Fibroblast of villous mesenchyme (primary cell): ENCODE results near the gene MORC2. TPM values are rescaled to one million over a fixed set of nuclear protein-coding genes. Genes with fewer than 3 reads are reported as not detected.
A peak's percentile ranks its signal among the peaks of the same experiment; 100 is the strongest.

Experiments
- DNase-seq: peaks from one replicate; pipeline ENCODE4 v3.0.0-alpha.2; 2010; ENCODE audit warnings: low read depth
- H3K4me3 ChIP-seq: 2 replicates; pipeline ENCODE4 v1.5.1; 2011; ENCODE audit warnings: low read depth, mild to moderate bottlenecking, low read length
- small RNA-seq: library from RNA; depleted of rRNA; stranded (forward); fragments of <200 nt; gene quantifications from one replicate; pipeline ENCODE3, GENCODE V24; 2012
- total RNA-seq: library from RNA; depleted of rRNA; stranded (reverse); fragments of >200 nt; gene quantifications from 2 replicates; pipeline ENCODE4 v1.2.3, GENCODE V29; 2012
- TF ChIP-seq, protein P1 (sequence below): IDR thresholded peaks from 2 replicates; pipeline ENCODE4 v1.5.1; 2012; ENCODE audit warnings: low read depth, mild to moderate bottlenecking, low read length; ENCODE audit not compliant: insufficient read depth

Gene MORC2
- total RNA-seq, 1 donor, result 24.2 TPM

GRCh38 chr22:30876915-30877553, 91.5 kb downstream of the MORC2 start:
- DNase-seq, result peak; percentile 19
- TF ChIP-seq, protein P1, sequence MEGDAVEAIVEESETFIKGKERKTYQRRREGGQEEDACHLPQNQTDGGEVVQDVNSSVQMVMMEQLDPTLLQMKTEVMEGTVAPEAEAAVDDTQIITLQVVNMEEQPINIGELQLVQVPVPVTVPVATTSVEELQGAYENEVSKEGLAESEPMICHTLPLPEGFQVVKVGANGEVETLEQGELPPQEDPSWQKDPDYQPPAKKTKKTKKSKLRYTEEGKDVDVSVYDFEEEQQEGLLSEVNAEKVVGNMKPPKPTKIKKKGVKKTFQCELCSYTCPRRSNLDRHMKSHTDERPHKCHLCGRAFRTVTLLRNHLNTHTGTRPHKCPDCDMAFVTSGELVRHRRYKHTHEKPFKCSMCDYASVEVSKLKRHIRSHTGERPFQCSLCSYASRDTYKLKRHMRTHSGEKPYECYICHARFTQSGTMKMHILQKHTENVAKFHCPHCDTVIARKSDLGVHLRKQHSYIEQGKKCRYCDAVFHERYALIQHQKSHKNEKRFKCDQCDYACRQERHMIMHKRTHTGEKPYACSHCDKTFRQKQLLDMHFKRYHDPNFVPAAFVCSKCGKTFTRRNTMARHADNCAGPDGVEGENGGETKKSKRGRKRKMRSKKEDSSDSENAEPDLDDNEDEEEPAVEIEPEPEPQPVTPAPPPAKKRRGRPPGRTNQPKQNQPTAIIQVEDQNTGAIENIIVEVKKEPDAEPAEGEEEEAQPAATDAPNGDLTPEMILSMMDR, result no peak
- no peak overlapping the region for H3K4me3 ChIP-seq

DNA sequence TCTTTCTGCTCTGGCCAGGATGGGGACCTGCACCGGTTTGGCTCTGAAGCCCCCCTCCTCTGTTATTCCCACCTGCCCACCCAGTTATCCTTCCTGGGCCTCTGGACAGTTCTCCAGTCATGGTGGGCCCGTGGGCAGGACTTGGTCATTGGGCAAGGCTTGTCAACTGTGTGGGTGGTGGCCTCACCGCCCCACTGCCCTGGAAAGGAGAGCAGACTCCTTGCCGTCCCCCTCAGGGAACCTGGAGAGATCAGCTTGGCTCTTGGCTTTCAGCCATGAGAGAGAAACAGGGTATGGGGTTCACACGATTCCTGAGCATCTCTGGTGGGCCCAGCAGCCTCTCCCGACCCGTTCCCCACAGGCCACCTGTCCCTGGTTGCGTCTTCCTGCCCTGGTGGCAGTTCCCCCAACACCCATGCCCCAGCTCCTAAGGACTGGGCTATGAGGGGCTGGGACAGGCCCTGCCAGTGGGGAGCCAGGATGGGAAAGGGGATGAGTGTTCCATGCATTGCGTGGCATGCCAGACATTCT, 92.3 kb downstream of the MORC2 start:
- H3K4me3 ChIP-seq, result no peak overlapping the region
- TF ChIP-seq, protein P1, result no peak
- DNase-seq, result no peak

GRCh38 chr22:30875481-30876215, 92.9 kb downstream of the MORC2 start:
- DNase-seq, result no peak
- H3K4me3 ChIP-seq, result no peak overlapping the region
- TF ChIP-seq, protein P1, result no peak

Small RNA genes within 50 kb of the gene (small RNA-seq; reads per million reads assigned to genes)
- gene RF01892, result not detected

Other genes with a start within 250 kb of the MORC2 start
- 68.9 and 88.1 TPM in 2 replicates for gene TUG1, start 491 bp upstream of the MORC2 start, total RNA-seq
- gene SMTN, start 112.5 kb upstream of the MORC2 start, total RNA-seq, result 75.7 and 94.1 TPM in 2 replicates
- 152 and 155 TPM in 2 replicates for gene SELENOM, start 138.8 kb upstream of the MORC2 start, total RNA-seq
- 0.43 and 0.97 TPM in 2 replicates for gene INPP5J, start 154.2 kb upstream of the MORC2 start, total RNA-seq
- 0.32 and 0.43 TPM in 2 replicates for gene PLA2G3, start 171.7 kb upstream of the MORC2 start, total RNA-seq
- gene RNF185, start 191.4 kb upstream of the MORC2 start, total RNA-seq, result 34.5 and 35.0 TPM in 2 replicates
- 50.1 and 50.3 TPM in 2 replicates for gene LIMK2, start 243.5 kb upstream of the MORC2 start, total RNA-seq